Measurements from ENCODE around the gene OR2K2.
"Not testable (repeated sequence)": the region's sequence is repeated elsewhere in the genome, so short reads cannot be mapped to it uniquely, and the experiment has no call there.

The OR2K2 gene

GRCh38 chr9:111320631-111321030 is 9.4 kb downstream of the OR2K2 start:
- no peak overlapping the region for H3K9ac ChIP-seq (ENCODE audit: low read length)
- H3K4me2 ChIP-seq (ENCODE audit: low read length) = no peak overlapping the region
- TF ChIP-seq EZH2phosphoT487 (IDR thresholded peaks at IDR 0.05; ENCODE audit: low read depth) = no peak
- TF ChIP-seq CTCF (IDR thresholded peaks at IDR 0.05; ENCODE audit: low read depth, low read length) = no peak
- no peaks in the 10 kb centered on the region for H4K20me1 ChIP-seq (ENCODE audit: insufficient read depth, low read length)
- no peak overlapping the region for H3K4me3 ChIP-seq (ENCODE audit: low read length)
- H3K27ac ChIP-seq (ENCODE audit: low read length) = no peak overlapping the region
- H3K79me2 ChIP-seq (ENCODE audit: low read length) = no peaks in the 10 kb centered on the region
- 0 out of 2 replicates have a peak overlapping the region, but pooled peaks have one; percentile 33 for H2AFZ ChIP-seq (ENCODE audit: low read depth, low read length)
- H3K9me3 ChIP-seq (ENCODE audit: insufficient read depth, low read length) = no peaks in the 10 kb centered on the region
- H3K27me3 ChIP-seq (ENCODE audit: low read depth, low read length) = no peaks in the 10 kb centered on the region
- no peaks in the 10 kb centered on the region for H3K4me1 ChIP-seq (ENCODE audit: low read length)
- no peaks in the 10 kb centered on the region for H3K36me3 ChIP-seq (replicated peaks; ENCODE audit: low read depth, low read length)

GRCh38 chr9:111316796-111317195 is 13.2 kb downstream of the OR2K2 start:
- no peak overlapping the region for H2AFZ ChIP-seq (ENCODE audit: low read depth, low read length)
- H3K27me3 ChIP-seq (ENCODE audit: low read depth, low read length) = no peaks in the 10 kb centered on the region
- TF ChIP-seq EZH2phosphoT487 (IDR thresholded peaks at IDR 0.05; ENCODE audit: low read depth) (no peak), CTCF (IDR thresholded peaks at IDR 0.05; ENCODE audit: low read depth, low read length) (no peak)
- no peaks in the 10 kb centered on the region for H3K4me1 ChIP-seq (ENCODE audit: low read length)
- no peaks in the 10 kb centered on the region for H3K79me2 ChIP-seq (ENCODE audit: low read length)
- no peak overlapping the region for H3K4me2 ChIP-seq (ENCODE audit: low read length)
- no peaks in the 10 kb centered on the region for H4K20me1 ChIP-seq (ENCODE audit: insufficient read depth, low read length)
- no peak overlapping the region for H3K4me3 ChIP-seq (ENCODE audit: low read length)
- no peak overlapping the region for H3K27ac ChIP-seq (ENCODE audit: low read length)
- no peak overlapping the region for H3K9ac ChIP-seq (ENCODE audit: low read length)
- no peaks in the 10 kb centered on the region for H3K9me3 ChIP-seq (ENCODE audit: insufficient read depth, low read length)
- no peaks in the 10 kb centered on the region for H3K36me3 ChIP-seq (replicated peaks; ENCODE audit: low read depth, low read length)

GRCh38 chr9:111305914-111306313 is 24.1 kb downstream of the OR2K2 start:
- H3K9ac ChIP-seq (ENCODE audit: low read length) = no peak overlapping the region
- no peak overlapping the region for H2AFZ ChIP-seq (ENCODE audit: low read depth, low read length)
- TF ChIP-seq CTCF (IDR thresholded peaks at IDR 0.05; ENCODE audit: low read depth, low read length) (no peak), EZH2phosphoT487 (IDR thresholded peaks at IDR 0.05; ENCODE audit: low read depth) (no peak)
- no peak overlapping the region for H3K4me2 ChIP-seq (ENCODE audit: low read length)
- H3K9me3 ChIP-seq (ENCODE audit: insufficient read depth, low read length) = no peaks in the 10 kb centered on the region
- H3K4me1 ChIP-seq (ENCODE audit: low read length) = peaks cover 5% of the 10 kb centered on the region; the same call in 1 of the 2 replicates
- H3K79me2 ChIP-seq (ENCODE audit: low read length) = no peaks in the 10 kb centered on the region
- H3K4me3 ChIP-seq (ENCODE audit: low read length) = no peak overlapping the region
- no peaks in the 10 kb centered on the region for H3K36me3 ChIP-seq (replicated peaks; ENCODE audit: low read depth, low read length)
- H3K27ac ChIP-seq (ENCODE audit: low read length) = no peak overlapping the region
- no peaks in the 10 kb centered on the region for H4K20me1 ChIP-seq (ENCODE audit: insufficient read depth, low read length)
- no peaks in the 10 kb centered on the region for H3K27me3 ChIP-seq (ENCODE audit: low read depth, low read length)

GRCh38 chr9:111304000-111304399 is 26.0 kb downstream of the OR2K2 start:
- not testable (repeated sequence) for H2AFZ ChIP-seq (ENCODE audit: low read depth, low read length); H3K36me3 ChIP-seq (replicated peaks; ENCODE audit: low read depth, low read length); H3K9ac ChIP-seq (ENCODE audit: low read length); H3K4me3 ChIP-seq (ENCODE audit: low read length); H3K79me2 ChIP-seq (ENCODE audit: low read length); H3K4me1 ChIP-seq (ENCODE audit: low read length); H3K4me2 ChIP-seq (ENCODE audit: low read length); H3K9me3 ChIP-seq (ENCODE audit: insufficient read depth, low read length); H3K27ac ChIP-seq (ENCODE audit: low read length); H3K27me3 ChIP-seq (ENCODE audit: low read depth, low read length); H4K20me1 ChIP-seq (ENCODE audit: insufficient read depth, low read length)

- no peak overlapping the region for H3K4me3 ChIP-seq (ENCODE audit: low read length)
- no peak overlapping the region for H3K9ac ChIP-seq (ENCODE audit: low read length)
- H4K20me1 ChIP-seq (ENCODE audit: insufficient read depth, low read length) = no peaks in the 10 kb centered on the region
- H3K36me3 ChIP-seq (replicated peaks; ENCODE audit: low read depth, low read length) = no peaks in the 10 kb centered on the region
- no peak overlapping the region for H3K4me2 ChIP-seq (ENCODE audit: low read length)
- no peak overlapping the region for H2AFZ ChIP-seq (ENCODE audit: low read depth, low read length)
- no peaks in the 10 kb centered on the region for H3K9me3 ChIP-seq (ENCODE audit: insufficient read depth, low read length)
- no peak for TF ChIP-seq EZH2phosphoT487 (IDR thresholded peaks at IDR 0.05; ENCODE audit: low read depth)
- no peak for TF ChIP-seq CTCF (IDR thresholded peaks at IDR 0.05; ENCODE audit: low read depth, low read length)
- no peaks in the 10 kb centered on the region for H3K79me2 ChIP-seq (ENCODE audit: low read length)
- no peak overlapping the region for H3K27ac ChIP-seq (ENCODE audit: low read length)
- peaks cover 13% of the 10 kb centered on the region for H3K4me1 ChIP-seq (ENCODE audit: low read length)
- no peaks in the 10 kb centered on the region; the same call in 1 of the 2 replicates for H3K27me3 ChIP-seq (ENCODE audit: low read depth, low read length)
These were observed 28.8 kb downstream of the OR2K2 start for GRCh38 chr9:111301195-111301594.
